CD1c-positive myeloid dendritic cell (primary cell): ENCODE data around the gene PHF11.

Experiments used
- DNase-seq: peaks from one replicate; pipeline ENCODE4 v3.0.0-alpha.2; 2016; ENCODE audit errors: extremely low spot score

PHF11 gene

GRCh38 chr13:49495783-49496762 is at the start of gene PHF11:
Gene PHF11 (plus strand): TSS chr13:49495953. CDS start chr13:49496002, 49 bp downstream.
- DNase-seq: peak; percentile 89

- DNase-seq: no peak
These were observed 49.3 kb upstream of the PHF11 start for GRCh38 chr13:49446473-49446872.

GRCh38 chr13:49448753-49449152 is 47.0 kb upstream of the PHF11 start:
- DNase-seq: no peak

- DNase-seq: no peak
These were observed 45.5 kb upstream of the PHF11 start for GRCh38 chr13:49450105-49450819.

- no peak for DNase-seq
These were observed 42.9 kb upstream of the PHF11 start for GRCh38 chr13:49452725-49453457.

- no peak for DNase-seq
These were observed 42.3 kb upstream of the PHF11 start for GRCh38 chr13:49453465-49453864.

- no peak for DNase-seq
These were observed 41.3 kb upstream of the PHF11 start for GRCh38 chr13:49454388-49455006.

- DNase-seq: no peak
These were observed 40.8 kb upstream of the PHF11 start for GRCh38 chr13:49455007-49455398.

- no peak for DNase-seq
These were observed 39.6 kb upstream of the PHF11 start for GRCh38 chr13:49456156-49456555.

GRCh38 chr13:49457221-49457620 is 38.5 kb upstream of the PHF11 start:
- DNase-seq: no peak

GRCh38 chr13:49459580-49459979 is 36.2 kb upstream of the PHF11 start:
- no peak for DNase-seq

GRCh38 chr13:49464085-49464484 is 31.7 kb upstream of the PHF11 start:
- no peak for DNase-seq

- DNase-seq: no peak
These were observed 31.0 kb upstream of the PHF11 start for GRCh38 chr13:49464621-49465325.

- no peak for DNase-seq
These were observed 29.4 kb upstream of the PHF11 start for GRCh38 chr13:49466292-49466838.

GRCh38 chr13:49472186-49472585 is 23.6 kb upstream of the PHF11 start:
- no peak for DNase-seq

GRCh38 chr13:49476529-49476928 is 19.2 kb upstream of the PHF11 start:
- DNase-seq: no peak

- no peak for DNase-seq
These were observed 14.0 kb upstream of the PHF11 start for GRCh38 chr13:49481788-49482187.

GRCh38 chr13:49488563-49488962 is 7.2 kb upstream of the PHF11 start:
- DNase-seq: no peak

GRCh38 chr13:49494645-49495044 is 1.1 kb upstream of the PHF11 start:
- peak; percentile 27 for DNase-seq

GRCh38 chr13:49496837-49497236 is 1.1 kb downstream of the PHF11 start:
- peak; percentile 8 for DNase-seq

- DNase-seq: no peak
These were observed 1.5 kb downstream of the PHF11 start for GRCh38 chr13:49497272-49497671.
